ENCODE data around the gene PLXDC1. TPM values are rescaled to one million over a fixed set of nuclear protein-coding genes. Genes with fewer than 3 reads are reported as not detected.

PLXDC1 gene
- total and polyA plus RNA-seq, 2 of the 13 experiments (the other 11 are each of a cell fraction or from before 2014, with no cell fraction given), result not detected

DNA sequence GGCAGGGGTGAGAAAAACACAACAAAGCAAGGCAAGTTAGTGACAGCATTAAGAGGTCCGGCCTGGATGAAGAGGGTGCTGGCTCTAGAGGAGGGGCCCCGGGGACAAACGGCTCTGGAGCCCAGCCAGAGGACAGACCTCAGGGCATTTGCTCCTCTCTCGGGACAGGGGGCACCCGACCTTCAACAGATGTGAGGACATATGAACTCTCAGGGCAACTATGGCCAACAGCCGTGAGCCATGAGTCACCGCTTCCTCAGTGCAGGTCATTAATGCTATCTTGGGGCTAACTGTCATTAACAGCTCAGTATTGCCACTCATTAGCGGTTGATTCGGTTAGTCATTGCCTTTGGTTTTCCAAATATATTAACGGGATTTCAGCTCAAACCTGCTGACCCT, 24.3 kb upstream of the PLXDC1 start (continued):
- TF ChIP-seq, protein P1, sequence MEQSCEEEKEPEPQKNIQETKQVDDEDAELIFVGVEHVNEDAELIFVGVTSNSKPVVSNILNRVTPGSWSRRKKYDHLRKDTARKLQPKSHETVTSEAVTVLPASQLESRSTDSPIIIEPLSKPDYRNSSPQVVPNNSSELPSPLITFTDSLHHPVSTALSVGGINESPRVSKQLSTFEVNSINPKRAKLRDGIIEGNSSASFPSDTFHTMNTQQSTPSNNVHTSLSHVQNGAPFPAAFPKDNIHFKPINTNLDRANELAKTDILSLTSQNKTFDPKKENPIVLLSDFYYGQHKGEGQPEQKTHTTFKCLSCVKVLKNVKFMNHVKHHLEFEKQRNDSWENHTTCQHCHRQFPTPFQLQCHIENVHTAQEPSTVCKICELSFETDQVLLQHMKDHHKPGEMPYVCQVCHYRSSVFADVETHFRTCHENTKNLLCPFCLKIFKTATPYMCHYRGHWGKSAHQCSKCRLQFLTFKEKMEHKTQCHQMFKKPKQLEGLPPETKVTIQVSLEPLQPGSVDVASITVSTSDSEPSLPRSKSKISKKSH (CRISPR knock-in tag; IDR thresholded peaks at IDR 0.05; ENCODE audit: borderline replicate concordance), result no peak
- TF ChIP-seq ZNF3 (CRISPR knock-in tag; IDR thresholded peaks at IDR 0.05) (no peak), HCFC1 (IDR thresholded peaks at IDR 0.05; ENCODE audit: low read depth, low read length) (no peak)

DNA sequence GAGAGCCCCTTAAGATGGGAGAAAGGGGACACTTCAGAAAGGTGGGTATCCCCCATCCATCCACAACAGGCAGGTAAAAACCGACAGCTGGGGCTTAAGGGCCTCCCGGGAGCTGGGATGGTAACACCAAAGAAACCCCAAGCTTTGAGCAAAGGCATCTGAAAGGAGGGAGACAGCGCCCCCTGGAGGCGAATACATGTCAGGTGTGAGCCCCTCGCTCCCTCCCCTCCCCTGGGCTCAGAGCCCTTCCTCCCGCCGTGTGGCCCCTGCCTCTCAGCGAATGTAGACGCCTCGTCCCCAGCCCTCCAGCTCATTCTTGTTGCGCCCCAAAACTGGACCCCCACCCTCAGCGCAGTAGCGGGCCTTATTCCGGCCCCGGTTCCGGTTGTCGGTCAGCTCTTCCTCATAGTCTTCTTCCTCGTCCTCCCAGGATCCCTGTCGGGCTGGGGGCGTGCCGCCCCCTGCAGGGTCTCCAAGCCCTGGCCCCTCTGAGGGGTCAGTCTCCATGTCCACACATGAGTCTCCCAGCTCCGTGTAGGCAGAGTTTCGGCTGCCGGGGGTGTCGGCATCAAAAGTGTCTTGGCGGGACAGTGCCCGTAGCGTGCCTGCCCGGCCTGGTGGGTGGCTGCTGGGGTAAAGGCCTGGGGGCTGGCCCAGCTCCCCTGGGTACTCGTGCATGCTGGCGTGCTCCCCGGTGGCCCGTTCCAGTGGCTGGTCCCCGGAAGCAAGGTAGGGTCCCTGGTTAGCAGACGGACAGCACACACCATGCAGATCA, 23.7 kb upstream of the PLXDC1 start:
- WGBS (ENCODE audit: low lambda C conversion rate), result 68% methylated on average over 32 of the region's 35 CpGs
- DNase-seq (ENCODE audit: low spot score) (peak; percentile 65), FAIRE-seq (peak; percentile 89), ATAC-seq (peak; percentile 88)
- no peaks in the 10 kb centered on the region for H3K9me3 ChIP-seq (ENCODE audit: low read length)
- POLR2A ChIA-PET, result interaction anchor here (0.7 to 1.6 kb wide), 2 partner anchors 11 to 25 kb away, joined by 3 to 5 read pairs; partner anchors contain the start of gene RPL19
- BruUV-seq (replicated peaks), result no TSS peak
- H3K36me3 ChIP-seq (replicated peaks in 1 of 2; ENCODE audit: control insufficient read depth in 1 of 2, insufficient read depth in 2 of 2, low read length in 2 of 2), result no peaks in the 10 kb centered on the region
- no peaks in the 10 kb centered on the region for H3K79me2 ChIP-seq (ENCODE audit: insufficient read depth, low read length)
- H3K27me3 ChIP-seq (ENCODE audit: control insufficient read depth in 1 of 2, insufficient read depth in 2 of 2, low read length in 2 of 2), result no peaks in the 10 kb centered on the region
- H3K4me3 ChIP-seq (replicated peaks in 1 of 3; ENCODE audit: insufficient read depth in 1 of 3, low read depth in 2 of 3, low read length in 3 of 3), result no peak overlapping the region
- no peaks in the 10 kb centered on the region; the same call in 1 of the 2 replicates for H4K20me1 ChIP-seq (ENCODE audit: insufficient read depth, low read length)
- H3K4me2 ChIP-seq (ENCODE audit: low read depth, low read length), result no peak overlapping the region
- no peak overlapping the region for H2AFZ ChIP-seq (ENCODE audit: low read length)
- in situ Hi-C loops (cut with HindIII; ENCODE audit: extremely low pct_ligation_motif_present, low pct_unique_long_range_greater_than_20kb) (loop anchor here (25.0 kb wide), 1 partner anchor 413 kb away; the partner anchor contains the start of gene PSMB3), intact Hi-C loops (cut with micrococcal nuclease; ENCODE audit: unreplicated experiment) (loop anchor here (1.0 kb wide), 1 partner anchor 192 kb away; no protein-coding TSS in a partner anchor)
- H3K9ac ChIP-seq (ENCODE audit: insufficient read depth, low read depth, low read length), result no peak overlapping the region
- CTCF ChIA-PET (ENCODE audit: low intra/inter-chr PET ratio, low total read pairs), result interaction anchor here (0.5 to 2.0 kb wide), 4 partner anchors 11 to 192 kb away, joined by 3 to 8 read pairs (median 3); no protein-coding TSS in a partner anchor
- H3K27ac ChIP-seq (ENCODE audit: extremely low read length, insufficient read depth, low read length), result no peak overlapping the region
- no peaks in the 10 kb centered on the region for H3K4me1 ChIP-seq (ENCODE audit: insufficient read depth, low read length)
- TF ChIP-seq SMARCE1 (IDR thresholded peaks at IDR 0.05; ENCODE audit: borderline replicate concordance) (no peak), HMG20A (CRISPR knock-in tag; IDR thresholded peaks at IDR 0.05; ENCODE audit: borderline replicate concordance) (no peak), KDM2A (CRISPR knock-in tag; IDR thresholded peaks at IDR 0.05; ENCODE audit: borderline replicate concordance, low read depth) (peak; percentile 16; the same call in 1 of the 2 replicates), HOXA9 (CRISPR knock-in tag; IDR thresholded peaks at IDR 0.05; ENCODE audit: borderline replicate concordance) (no peak), U2AF1 (optimal IDR thresholded peaks at IDR 0.05; ENCODE audit: low read depth, low read length) (no peak)
- TF ChIP-seq, protein P2, sequence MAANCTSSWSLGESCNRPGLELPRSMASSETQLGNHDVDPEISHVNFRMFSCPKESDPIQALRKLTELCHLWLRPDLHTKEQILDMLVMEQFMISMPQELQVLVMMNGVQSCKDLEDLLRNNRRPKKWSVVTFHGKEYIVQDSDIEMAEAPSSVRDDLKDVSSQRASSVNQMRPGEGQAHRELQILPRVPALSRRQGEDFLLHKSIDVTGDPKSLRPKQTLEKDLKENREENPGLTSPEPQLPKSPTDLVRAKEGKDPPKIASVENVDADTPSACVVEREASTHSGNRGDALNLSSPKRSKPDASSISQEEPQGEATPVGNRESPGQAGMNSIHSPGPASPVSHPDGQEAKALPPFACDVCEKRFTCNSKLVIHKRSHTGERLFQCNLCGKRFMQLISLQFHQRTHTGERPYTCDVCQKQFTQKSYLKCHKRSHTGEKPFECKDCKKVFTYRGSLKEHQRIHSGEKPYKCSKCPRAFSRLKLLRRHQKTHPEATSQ (CRISPR knock-in tag; IDR thresholded peaks at IDR 0.05; ENCODE audit: borderline replicate concordance), result no peak
- TF ChIP-seq, protein P3, sequence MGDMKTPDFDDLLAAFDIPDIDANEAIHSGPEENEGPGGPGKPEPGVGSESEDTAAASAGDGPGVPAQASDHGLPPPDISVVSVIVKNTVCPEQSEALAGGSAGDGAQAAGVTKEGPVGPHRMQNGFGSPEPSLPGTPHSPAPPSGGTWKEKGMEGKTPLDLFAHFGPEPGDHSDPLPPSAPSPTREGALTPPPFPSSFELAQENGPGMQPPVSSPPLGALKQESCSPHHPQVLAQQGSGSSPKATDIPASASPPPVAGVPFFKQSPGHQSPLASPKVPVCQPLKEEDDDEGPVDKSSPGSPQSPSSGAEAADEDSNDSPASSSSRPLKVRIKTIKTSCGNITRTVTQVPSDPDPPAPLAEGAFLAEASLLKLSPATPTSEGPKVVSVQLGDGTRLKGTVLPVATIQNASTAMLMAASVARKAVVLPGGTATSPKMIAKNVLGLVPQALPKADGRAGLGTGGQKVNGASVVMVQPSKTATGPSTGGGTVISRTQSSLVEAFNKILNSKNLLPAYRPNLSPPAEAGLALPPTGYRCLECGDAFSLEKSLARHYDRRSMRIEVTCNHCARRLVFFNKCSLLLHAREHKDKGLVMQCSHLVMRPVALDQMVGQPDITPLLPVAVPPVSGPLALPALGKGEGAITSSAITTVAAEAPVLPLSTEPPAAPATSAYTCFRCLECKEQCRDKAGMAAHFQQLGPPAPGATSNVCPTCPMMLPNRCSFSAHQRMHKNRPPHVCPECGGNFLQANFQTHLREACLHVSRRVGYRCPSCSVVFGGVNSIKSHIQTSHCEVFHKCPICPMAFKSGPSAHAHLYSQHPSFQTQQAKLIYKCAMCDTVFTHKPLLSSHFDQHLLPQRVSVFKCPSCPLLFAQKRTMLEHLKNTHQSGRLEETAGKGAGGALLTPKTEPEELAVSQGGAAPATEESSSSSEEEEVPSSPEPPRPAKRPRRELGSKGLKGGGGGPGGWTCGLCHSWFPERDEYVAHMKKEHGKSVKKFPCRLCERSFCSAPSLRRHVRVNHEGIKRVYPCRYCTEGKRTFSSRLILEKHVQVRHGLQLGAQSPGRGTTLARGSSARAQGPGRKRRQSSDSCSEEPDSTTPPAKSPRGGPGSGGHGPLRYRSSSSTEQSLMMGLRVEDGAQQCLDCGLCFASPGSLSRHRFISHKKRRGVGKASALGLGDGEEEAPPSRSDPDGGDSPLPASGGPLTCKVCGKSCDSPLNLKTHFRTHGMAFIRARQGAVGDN (CRISPR knock-in tag; IDR thresholded peaks at IDR 0.05), result peak; percentile 40; the same call in 1 of the 2 replicates
- TF ChIP-seq, protein P4, sequence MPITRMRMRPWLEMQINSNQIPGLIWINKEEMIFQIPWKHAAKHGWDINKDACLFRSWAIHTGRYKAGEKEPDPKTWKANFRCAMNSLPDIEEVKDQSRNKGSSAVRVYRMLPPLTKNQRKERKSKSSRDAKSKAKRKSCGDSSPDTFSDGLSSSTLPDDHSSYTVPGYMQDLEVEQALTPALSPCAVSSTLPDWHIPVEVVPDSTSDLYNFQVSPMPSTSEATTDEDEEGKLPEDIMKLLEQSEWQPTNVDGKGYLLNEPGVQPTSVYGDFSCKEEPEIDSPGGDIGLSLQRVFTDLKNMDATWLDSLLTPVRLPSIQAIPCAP (CRISPR knock-in tag; IDR thresholded peaks at IDR 0.05; ENCODE audit: low read depth), result no peak
